ENCODE results near the gene HEBP2.

Gene HEBP2

GRCh38 chr6:138400326-138400725, 3.7 kb upstream of the HEBP2 start:
- no peak for DNase-seq (ENCODE audit: low read depth)
- no peak overlapping the region for H3K4me3 ChIP-seq (ENCODE audit: low read length)
- TF ChIP-seq CTCF (IDR thresholded peaks at IDR 0.05; ENCODE audit: insufficient read depth, low read depth, low read length, missing control alignments) = no peak

GRCh38 chr6:138401960-138402837, 1.8 kb upstream of the HEBP2 start:
- H3K4me3 ChIP-seq (ENCODE audit: low read length) = no peak overlapping the region
- DNase-seq (ENCODE audit: low read depth) = no peak
- no peak for TF ChIP-seq CTCF (IDR thresholded peaks at IDR 0.05; ENCODE audit: insufficient read depth, low read depth, low read length, missing control alignments)

- DNase-seq (ENCODE audit: low read depth) = no peak
- H3K4me3 ChIP-seq (ENCODE audit: low read length) = no peak overlapping the region
Observed at GRCh38 chr6:138402838-138403187, 1.2 kb upstream of the HEBP2 start.

GRCh38 chr6:138403324-138403800, 661 bp upstream of the HEBP2 start:
- H3K4me3 ChIP-seq (ENCODE audit: low read length) = peak overlapping the region; percentile 68
- TF ChIP-seq CTCF (IDR thresholded peaks at IDR 0.05; ENCODE audit: insufficient read depth, low read depth, low read length, missing control alignments) = no peak
- no peak for DNase-seq (ENCODE audit: low read depth)

More at GRCh38 chr6:138402838-138403187, 1.2 kb upstream of the HEBP2 start:
- TF ChIP-seq CTCF (IDR thresholded peaks at IDR 0.05; ENCODE audit: insufficient read depth, low read depth, low read length, missing control alignments) = no peak

- DNase-seq (ENCODE audit: low read depth) = peak; percentile 23
- peak overlapping the region; percentile 89 for H3K4me3 ChIP-seq (ENCODE audit: low read length)
- no peak for TF ChIP-seq CTCF (IDR thresholded peaks at IDR 0.05; ENCODE audit: insufficient read depth, low read depth, low read length, missing control alignments)
Observed at GRCh38 chr6:138404666-138405337, 779 bp downstream of the HEBP2 start.

- TF ChIP-seq CTCF (IDR thresholded peaks at IDR 0.05; ENCODE audit: insufficient read depth, low read depth, low read length, missing control alignments) = no peak
- DNase-seq (ENCODE audit: low read depth) = no peak
- no peak overlapping the region for H3K4me3 ChIP-seq (ENCODE audit: low read length)
Observed at GRCh38 chr6:138405816-138406413, 1.9 kb downstream of the HEBP2 start.
